ENCODE data around the gene TCTA.

DNA sequence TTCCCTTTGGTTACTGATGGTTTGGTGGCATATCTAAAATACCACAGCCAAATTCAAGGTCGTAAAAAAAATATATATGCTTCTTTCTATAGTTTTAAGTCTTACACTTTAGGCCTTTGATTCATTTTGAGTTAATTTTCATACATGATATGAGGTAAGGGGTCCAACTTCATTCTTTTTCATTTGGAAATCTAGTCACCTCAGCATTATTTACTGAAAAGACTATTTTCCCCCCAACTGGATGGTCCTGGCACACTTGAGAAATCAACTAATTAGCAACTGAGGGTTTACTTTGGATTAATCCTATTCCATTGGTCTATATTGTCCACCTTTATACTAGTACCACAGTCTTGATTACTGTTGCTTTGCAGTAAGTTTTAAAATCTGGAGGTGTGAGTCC, 26.6 kb upstream of the TCTA start:
- TF ChIP-seq POLR2A (IDR thresholded peaks at IDR 0.05; ENCODE audit: low read length) (no peak), GATA1 (IDR thresholded peaks at IDR 0.05; ENCODE audit: low read depth, low read length) (no peak)
